GM21367 (cell line): ENCODE measurements around the gene TTLL7.
"Not testable (repeated sequence)": the region's sequence is repeated elsewhere in the genome, so short reads cannot be mapped to it uniquely, and the experiment has no call there.

Experiments used
- ATAC-seq: cut with Tn5 transposase; IDR thresholded peaks from one replicate; pipeline ENCODE4 v1.9.1; 2021; ENCODE audit not compliant: unreplicated experiment

The TTLL7 gene

GRCh38 chr1:83997631-83998030 is 1.3 kb downstream of the TTLL7 start:
- no peak for ATAC-seq

DNA sequence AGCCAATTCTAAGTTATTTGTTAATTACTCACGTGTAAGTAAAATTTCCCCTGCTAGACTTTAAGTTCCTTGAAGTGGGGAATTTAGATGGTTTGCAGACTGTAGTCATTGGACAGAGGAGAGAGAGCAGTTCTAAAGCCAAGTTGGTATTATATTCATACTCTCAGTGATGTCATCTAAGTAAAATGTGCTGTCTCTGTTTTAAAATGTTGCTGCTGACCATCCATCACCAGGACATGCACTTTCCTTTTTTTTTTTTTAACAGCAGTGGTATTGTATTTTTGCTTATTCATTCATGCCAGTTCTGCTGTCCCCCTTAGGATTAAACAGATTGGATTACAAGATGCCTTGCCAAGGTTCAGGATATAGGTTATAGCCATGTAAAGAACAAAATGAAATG is 2.3 kb downstream of the TTLL7 start:
- no peak for ATAC-seq

GRCh38 chr1:83996191-83996590 is 2.7 kb downstream of the TTLL7 start:
- no peak for ATAC-seq

DNA sequence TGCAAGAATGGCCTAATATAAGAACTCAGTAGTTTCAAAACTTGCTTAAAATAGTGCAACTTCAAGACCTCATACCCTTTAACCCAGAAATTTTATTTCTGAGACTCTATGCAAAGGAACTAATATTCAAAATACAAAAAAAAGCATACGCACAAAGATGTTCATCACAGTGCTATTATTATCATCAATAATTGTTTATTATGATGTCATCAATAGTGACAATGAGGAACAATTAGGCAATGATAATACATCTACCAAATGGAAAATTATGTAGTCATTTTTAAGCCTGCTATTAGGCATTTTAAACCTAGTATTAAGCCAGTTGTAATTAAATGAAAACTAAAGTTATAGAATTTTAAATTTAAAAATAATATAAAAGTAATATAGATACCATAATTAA is 3.3 kb downstream of the TTLL7 start:
- no peak for ATAC-seq

GRCh38 chr1:83994111-83994510 is 4.8 kb downstream of the TTLL7 start:
- no peak for ATAC-seq

DNA sequence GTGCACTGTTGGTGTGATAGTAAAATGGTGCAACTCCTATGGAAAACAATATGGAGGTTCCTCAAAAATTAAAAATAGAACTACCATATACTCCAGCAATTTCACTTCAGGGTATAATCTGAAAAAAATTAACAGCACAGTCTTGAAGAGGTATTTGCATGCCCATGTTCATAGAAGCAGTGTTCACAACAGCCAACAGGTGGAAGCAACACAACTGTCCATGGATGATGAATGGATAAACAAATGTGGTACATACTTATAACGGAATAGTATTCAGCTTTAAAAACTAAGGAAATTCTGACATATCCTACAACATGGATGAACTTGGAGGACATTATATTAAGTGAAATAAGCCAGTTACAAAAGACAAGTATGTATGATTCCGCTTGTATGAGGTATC is 8.2 kb downstream of the TTLL7 start:
- ATAC-seq = no peak

- ATAC-seq = no peak
Observed at GRCh38 chr1:83985048-83985447, 13.9 kb downstream of the TTLL7 start.

DNA sequence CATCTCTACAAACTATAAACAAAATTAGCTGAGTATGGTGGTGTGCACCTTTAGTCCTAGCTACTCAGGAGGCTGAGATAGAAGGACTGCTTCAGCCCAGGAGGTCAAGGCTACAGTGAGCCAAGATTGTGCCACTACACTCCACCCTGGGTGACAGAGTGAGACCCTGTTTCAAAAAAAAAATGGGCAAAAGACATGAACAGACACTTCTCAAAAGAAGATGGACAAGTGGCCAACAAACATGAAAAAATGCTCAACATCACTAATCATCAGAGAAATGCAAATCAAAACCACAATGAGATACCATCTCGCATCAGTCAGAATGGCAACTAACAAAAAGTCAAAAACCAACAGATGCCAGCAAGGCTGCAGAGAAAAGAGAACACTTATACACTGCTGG is 15.0 kb downstream of the TTLL7 start:
- not testable (repeated sequence) for ATAC-seq

- no peak for ATAC-seq
Observed at GRCh38 chr1:83978056-83978455, 20.9 kb downstream of the TTLL7 start.

- no peak for ATAC-seq
Observed at GRCh38 chr1:83976920-83977319, 22.0 kb downstream of the TTLL7 start.

DNA sequence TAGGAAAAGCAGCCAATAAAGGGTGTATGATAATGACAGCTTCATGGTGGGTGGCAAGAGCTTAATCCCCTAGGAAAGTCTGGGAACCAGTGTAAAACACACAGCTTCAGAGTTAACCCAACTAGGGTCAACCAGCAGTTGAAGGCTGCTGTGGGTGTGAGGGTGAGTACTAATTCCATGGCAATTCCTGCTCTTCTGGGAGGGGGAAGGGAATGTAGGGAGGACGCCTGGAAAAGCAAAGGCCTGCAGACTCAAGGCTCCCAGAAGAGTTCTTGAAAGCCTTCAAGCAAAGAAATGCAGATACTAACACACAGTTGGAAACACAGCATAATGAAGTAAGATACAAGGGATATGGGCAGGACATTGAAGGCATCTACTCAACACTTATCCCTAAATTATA is 28.1 kb downstream of the TTLL7 start:
- no peak for ATAC-seq

DNA sequence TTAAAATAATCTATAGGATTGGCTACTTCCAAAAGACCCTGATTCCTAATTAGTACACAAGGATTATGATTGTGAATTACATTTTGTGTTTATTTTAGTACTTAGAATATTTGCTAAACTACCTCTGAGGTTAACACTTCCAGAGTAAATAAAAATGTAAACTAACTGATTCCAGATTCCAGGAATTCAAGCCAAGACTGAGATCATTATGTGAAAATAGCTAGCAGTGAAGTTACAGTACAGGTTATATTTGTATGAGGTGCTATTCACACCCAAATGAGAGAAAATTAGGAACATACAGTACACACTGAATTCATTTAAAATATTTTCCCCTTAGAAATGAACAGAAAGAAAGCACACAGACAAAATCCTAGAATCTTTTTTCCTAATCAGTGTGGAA is 28.8 kb downstream of the TTLL7 start:
- no peak for ATAC-seq

- no peak for ATAC-seq
Observed at GRCh38 chr1:83967336-83967735, 31.6 kb downstream of the TTLL7 start.

DNA sequence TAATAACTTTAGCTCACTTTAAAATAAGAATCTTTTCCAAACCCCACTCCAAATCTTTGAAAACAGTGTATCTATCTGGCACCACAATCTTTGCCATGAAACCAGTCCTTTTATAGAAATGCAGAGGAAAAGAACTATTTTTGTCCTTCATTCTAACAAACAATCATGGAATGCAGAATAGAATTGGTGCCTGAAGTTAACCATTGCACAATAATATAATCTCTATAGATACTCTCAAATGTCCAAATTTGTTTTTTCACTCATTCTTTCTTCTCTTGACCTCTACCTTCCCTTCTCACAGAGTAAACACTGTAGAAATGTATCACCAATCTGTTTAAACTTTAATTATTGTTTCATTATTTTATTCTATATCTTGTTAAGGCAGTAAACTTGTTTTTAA is 34.8 kb downstream of the TTLL7 start:
- ATAC-seq = no peak

DNA sequence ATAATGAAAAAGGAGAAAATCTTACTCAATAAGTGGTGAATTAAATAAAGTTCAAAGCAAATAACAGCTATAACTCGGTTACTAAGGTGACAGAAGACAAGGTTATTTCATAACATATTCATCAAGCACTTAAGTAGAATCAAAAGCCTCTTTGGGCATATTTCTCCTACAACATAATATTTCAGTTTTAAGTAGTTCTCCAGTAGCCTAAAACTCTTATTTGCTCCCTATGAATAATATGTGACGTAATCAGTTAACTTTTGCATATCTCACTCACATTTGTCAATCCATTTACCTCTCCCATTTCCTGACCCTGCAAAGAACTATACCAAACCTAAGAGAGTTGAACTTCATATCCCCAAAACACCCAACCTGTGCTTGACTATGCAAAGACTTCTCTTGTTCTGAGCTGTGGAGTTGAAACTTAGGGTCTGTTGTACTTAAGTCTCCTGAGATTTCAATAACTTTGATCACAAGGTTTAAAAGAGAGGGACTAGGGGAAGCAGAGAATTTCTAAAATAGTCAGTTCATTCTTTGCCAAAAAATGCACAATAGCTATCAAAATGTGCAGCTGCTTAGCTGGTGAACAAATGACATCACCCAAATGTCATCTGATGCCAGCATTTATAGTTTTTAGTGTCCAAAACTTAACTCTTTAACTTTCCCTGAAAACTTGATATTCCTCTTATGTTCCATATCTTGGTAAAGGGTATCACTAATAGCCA is 37.2 kb downstream of the TTLL7 start:
- ATAC-seq = no peak

- no peak for ATAC-seq
Observed at GRCh38 chr1:83960669-83961277, 38.2 kb downstream of the TTLL7 start.

DNA sequence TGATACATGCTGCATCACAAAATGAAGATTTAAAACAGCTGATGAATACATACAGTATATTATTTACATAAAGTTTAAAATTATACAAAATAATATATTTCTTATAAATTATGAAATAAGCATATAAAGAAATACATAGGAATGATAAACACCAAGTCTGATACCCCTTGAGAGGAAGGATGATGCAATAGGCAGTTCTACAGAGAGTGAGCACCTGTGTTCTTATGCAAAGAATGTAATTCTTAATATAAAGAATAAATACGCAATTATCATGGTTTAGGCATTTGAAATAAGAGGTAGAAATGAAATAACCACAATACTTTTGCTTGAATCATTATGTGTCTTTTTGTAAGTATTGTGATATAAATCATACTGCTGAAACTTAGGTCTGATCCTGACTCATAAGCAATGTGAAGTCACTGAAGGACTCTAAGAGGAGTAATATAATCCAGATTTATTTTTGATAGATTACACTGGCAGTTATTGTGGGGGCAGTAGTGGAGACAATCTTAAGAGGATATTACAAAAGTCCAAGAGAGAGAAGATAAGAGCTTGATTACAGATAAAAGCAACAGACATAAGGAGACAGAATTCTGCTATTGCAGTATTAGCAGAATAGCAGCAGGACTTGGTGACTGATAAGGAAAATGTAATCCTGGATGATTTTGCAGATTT is 39.0 kb downstream of the TTLL7 start:
- no peak for ATAC-seq

DNA sequence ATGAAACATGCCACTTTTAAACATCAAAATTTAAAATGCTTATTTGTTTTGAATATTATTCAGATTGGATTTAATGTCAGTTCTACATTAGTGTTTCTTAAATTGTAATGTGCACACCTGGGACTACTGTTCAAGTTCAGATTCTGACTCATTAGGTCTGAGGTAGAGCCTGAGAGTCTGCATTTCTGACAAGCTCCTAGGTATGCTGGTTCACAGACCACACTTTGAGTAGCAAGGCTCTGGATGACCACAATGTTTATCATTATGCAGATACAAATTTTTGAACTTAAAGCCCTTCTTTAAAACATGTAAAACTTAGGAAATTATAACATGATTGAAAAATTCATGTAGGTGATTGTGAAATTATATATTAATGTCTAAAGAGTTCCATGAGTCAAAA is 40.2 kb downstream of the TTLL7 start:
- ATAC-seq = no peak

DNA sequence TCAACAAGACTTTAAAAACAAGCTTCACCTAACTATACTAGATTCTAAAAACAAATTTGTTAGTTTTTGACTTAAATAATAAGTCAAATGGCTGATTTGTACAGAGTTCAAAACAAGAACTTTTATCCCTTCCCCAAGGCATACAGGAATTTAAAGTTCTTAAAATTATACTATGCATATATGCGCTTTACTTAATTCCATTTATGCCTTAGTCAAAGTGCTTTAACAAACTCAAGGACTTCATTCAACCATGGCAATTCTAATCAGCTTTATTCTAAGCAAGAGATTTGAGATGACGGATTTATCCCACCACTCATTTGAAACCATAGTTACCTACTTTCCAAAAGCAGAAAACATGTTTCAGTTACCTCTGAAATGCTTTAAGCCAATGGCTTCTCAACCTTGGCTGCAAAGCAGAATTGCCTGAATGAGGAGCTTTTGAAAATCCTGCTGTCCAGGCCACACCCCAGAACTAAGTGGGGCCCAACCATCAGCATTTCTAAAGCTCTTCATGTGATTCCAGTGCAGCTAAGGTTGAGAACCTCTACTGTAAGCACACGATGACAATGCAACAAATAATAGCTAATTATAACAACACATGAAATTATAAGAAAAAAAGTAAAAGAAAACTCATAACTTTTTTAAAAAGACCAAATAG is 44.6 kb downstream of the TTLL7 start:
- no peak for ATAC-seq

DNA sequence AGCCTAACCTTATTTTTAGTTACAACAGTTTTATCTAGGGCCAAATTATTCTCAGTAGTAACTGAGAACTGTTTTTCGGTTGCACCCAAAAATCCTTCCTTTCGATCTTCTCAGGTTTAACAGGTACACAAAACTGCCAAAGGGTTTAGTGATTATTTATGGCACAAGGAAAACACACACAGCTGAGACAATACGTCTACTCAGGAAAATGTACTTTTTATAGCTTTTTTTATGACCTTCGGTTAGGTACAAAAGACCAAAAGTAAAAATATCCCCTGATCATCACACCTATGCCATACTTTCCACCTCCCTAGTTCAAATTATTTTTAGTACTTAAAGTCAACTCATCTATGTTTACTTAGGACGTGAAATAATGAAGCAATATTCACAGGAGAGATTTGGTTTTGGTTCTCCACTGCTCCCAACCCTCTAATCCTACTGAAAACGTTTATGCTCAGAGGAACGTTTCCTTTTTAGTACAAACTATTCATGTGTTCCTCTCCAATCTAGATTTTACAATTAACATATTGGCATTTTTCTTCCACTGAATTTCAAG is 48.7 kb downstream of the TTLL7 start:
- ATAC-seq = no peak

DNA sequence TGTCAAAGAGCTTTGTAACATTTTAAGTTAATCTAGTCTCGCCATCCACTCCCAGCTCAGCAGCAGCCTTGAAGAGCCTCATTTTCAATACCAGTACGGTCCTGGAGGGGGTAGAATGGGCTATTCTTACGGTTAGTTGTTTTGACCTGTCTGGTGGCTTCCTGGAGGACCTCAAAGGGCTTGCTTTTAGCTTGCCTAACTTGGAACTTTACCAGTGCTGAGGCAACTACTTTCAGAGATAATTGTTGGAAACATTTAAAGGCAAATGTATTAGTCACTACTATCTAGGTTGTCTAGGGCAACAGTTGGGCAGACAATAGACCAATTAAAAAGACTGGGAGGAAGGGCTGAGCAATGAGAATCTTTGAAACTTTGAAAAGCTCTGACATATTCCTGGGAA is 56.0 kb downstream of the TTLL7 start:
- ATAC-seq = no peak

GRCh38 chr1:83934550-83934949 is 64.4 kb downstream of the TTLL7 start:
- no peak for ATAC-seq
